GM18498 (cell line): ENCODE data around the gene LMF1.
"Not testable (repeated sequence)": the region's sequence is repeated elsewhere in the genome, so short reads cannot be mapped to it uniquely, and the experiment has no call there.

Experiments used
- ATAC-seq: cut with Tn5 transposase; IDR thresholded peaks from one replicate; pipeline ENCODE4 v1.9.1; 2021; ENCODE audit warnings: mild to moderate bottlenecking, moderate library complexity; ENCODE audit not compliant: unreplicated experiment

The LMF1 gene

DNA sequence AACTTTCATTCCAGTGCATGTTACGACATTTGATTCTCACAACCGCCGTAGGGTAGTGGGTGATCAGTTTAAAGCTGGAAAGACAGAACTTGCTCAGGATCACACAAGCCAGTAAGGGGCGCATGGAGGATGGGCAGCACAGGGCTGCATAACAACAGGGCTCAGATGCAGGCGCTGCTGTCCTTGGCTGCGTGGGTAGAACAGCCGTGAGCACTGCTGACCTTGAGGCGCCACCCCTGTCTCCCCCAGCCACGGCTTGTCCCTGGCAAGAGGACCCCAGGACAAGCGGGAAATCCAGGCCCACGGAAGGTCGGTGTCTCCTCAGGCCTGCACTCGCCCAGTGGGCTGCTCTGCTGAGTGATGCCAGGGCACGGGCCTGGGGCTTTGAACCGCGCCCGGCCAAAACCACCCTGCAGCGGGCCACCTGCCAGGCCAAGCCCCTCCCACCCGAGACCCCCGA lies 84.7 kb downstream of the LMF1 start:
- no peak for ATAC-seq

DNA sequence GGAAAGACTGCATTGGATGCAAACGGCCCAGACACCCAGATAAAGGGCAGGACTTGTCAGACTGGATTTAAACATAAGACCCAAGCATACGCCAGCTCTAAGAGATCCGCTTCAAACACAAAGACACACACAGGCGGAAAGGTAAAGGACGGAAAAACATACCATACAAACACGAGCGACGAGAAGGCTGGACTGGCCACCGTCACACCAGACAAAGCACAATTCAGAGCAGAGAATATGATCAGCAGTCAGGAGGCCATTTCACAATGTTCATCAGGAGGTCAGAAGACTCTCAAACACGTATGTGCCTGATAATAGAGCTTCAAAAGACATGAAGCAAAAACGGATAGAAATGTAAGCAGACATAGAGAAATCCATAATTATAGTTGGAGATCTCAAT lies 85.4 kb downstream of the LMF1 start:
- ATAC-seq, result no peak

DNA sequence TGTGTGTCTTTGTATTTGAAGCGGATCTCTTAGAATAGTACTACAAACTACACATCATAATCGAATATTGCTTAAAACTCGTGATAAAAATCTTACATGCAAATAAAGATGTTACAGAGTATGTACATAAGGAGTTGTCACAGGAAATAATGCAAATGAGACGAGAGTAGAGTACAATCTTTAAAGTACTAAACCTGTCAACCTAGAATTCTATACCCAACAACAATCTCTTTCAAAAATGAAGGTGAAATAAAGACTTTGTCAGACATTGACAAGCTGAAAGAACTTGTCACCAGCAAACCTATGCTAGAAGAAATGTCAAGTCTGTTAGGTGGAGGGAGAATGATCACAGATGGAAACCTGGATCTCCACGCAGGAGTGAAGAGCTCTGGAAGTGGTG lies 86.6 kb downstream of the LMF1 start:
- no peak for ATAC-seq

DNA sequence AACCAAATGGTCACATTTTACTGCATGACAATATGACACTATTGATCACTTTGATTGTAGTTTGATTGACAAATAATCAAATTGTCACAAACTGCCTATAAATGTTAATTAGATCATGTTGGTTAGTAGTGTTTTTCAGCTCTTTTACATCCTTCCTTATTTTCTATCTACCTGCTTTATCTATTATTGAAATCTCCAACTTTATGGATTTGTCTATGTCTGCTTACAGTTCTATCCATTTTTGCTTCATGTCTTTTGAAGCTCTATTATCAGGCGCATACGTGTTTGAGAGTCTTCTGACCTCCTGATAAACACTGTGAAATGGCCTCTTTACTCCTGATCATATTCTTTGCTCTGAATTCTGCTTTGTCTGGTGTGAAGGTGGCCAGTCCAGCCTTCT lies 87.0 kb downstream of the LMF1 start:
- ATAC-seq, result no peak

DNA sequence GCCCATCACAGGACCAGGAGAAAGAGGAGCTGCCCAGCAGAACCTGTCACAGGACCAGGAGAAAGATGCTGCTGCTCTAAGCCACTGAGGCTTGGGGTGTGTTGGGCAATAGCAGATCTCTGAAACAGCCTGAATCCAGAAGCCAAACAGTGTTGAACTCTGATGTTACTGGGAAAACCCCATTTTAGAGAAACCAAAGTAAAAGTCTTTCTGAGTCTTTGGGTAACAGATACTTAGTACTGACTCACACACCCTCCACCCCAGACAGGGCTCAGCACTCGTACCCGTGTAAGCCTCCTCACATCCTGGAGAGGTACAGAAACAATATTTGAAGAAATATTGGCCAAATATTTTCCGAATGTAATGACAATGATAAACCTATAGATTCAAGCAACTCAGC lies 87.4 kb downstream of the LMF1 start:
- no peak for ATAC-seq

DNA sequence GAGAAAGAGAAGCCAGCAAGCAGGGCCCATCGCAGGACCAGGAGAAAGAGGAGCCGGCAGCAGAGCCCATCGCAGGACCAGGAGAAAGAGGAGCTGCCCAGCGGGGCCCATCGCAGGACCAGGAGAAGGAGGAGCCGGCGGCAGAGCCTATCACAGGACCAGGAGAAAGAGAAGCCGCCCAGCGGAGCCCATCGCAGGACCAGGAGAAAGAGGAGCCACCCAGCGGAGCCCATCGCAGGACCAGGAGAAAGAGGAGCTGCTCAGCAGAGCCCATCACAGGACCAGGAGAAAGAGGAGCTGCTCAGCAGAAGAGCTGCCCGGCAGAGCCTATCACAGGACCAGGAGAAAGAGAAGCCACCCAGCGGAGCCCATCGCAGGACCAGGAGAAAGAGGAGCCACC lies 88.1 kb downstream of the LMF1 start:
- not testable (repeated sequence) for ATAC-seq

DNA sequence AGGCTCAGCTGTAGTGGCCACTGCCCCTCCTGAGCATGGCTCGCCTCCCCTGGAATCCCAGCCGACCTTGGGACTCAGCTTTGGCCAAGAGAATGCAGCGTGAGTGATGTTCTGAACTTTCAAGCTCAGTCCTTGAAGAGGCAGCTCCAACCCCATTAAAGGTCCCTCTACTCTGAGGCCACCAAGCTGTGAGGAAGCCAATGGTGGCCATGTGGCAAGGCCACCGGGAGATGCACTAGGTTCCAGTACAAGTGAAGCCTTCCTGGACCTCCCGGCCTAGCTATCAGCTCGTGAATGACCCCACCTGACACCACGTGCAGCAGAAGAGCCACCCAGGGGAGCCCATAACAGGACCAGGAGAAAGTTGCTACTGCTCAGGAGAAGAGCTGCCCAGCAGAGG lies 88.5 kb downstream of the LMF1 start:
- ATAC-seq, result no peak

DNA sequence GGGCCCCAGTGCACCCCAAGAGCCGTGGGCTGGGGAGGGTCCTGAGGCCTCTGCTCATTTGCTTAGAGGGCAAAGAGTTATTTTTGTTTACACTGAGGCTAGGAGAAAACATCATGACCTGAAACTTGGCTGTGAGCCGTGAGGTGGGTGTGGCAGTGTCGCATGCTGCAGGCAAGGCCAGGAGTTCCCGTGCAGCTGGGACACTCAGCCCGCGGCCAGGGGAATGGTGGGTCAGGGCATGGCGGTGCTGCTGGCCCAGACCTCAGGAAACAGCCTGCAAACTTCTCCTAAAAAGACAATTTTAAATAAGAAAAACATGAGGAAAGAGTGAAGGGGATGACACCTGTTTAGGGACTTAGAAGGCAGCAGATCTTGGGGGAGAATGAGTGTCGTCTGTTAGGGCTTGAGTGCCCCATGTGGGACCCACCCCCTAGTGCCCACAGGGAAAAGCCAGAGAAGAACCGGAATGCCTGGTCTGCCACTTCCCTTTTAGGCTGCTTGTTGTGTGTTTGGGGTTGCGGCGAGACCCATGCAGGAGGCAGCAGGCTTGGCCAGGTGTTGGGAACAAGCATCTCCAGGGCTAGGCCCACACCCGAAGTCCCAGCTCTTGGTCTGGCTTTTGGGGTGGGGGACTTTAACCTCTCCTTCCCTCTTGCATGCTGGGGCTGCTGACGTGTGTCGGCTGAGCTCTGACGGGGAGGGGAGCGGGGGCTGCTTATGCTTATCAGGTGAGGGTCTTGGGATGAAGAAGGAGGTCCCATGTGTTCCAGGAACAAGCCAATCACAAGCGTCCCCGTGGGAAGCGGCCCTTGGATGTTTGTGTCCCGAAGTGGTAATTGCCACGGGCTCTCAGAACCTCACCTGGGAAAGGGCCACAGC lies 89.3 kb downstream of the LMF1 start:
- no peak for ATAC-seq

DNA sequence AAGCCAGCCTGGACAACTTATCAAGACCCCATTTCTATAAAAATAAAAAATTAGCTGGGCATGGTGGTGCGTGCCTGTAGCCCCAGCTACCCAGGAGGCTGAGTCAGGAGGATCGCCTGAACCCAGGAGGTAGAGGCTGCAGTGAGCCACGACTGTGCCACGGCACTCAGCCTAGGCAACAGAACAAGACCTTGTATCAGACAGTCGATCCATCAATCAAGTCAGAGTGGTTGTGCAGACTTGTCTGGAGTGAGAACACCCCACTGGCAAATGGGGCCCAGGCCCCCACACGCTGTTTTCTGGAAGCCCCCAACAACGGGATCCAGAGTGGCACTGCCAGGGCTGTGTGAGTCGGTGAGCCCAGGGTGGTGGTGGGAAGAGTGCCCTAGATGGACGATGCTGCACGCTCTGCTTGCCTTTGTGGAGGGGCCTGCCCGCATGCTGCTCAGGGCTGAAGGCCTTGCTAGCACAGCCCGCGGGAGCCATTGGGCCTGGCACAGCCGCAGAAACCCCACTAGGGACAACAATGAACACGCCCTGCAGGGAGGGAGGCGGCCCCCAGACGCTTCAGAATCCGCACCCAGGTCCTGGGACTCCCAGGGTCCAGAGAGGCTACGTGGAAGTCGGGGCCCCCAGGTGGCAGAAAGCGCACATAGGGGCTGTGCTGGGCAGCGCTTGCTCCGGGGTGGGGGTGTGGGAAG lies 90.2 kb downstream of the LMF1 start:
- ATAC-seq, result no peak

DNA sequence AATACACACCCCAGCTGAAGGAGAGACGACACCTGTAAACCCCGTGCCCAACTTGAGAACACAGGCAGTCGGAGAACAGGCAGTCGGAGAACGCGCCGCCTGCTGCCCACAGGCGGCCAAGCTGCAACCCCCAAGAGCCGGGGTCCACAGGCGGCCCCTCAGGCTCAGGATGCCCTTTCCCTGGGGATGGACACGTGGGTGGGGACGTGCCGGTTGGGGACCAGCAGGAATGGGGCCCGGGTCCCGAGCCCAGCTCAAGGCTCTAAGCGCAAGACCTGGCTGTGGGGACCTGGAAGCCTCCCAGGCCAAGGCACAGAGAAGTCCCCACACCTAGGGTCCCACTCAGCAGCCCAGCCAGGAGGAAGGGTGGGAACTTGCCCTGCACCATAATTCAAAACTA lies 90.8 kb downstream of the LMF1 start:
- no peak for ATAC-seq

DNA sequence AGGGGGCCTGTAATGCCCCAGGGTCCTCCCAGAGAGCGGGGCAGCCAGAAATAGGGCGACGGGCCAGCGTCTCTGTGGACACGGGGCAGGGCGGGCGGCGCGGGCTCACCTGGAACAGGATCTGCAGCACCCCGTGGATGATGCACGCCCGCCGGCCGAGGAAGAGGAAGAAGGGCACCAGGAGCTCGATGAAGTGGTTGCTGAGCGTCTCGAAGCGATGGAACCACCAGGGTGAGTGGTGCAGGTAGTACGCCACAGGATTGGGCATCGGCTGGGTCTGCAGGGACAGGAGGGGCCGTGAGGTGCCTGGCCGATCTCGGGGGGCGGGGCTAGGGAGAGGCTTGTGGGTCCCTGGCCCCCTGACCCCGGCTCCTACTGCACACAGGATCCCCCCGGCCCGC lies 91.3 kb downstream of the LMF1 start:
- ATAC-seq, result no peak

DNA sequence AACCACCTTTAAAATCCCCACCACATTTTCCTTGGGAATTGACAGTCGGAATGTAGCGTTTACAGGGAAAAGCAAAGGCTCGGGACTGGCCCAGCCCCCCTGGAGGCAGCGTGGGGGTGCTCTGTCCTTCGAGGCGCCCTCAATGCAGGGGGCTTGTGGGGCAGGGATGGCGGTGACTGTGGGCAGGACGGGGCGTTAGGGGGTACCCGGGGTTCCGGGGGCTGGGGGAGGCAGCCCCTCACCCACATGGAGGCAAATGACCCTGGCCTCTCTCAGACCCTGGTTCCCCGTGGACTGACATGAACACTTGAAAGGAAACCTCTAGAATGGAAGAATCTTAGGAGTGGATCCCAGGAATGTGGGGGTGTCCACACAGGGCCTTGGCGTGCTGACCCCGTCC lies 91.9 kb downstream of the LMF1 start:
- ATAC-seq, result no peak

DNA sequence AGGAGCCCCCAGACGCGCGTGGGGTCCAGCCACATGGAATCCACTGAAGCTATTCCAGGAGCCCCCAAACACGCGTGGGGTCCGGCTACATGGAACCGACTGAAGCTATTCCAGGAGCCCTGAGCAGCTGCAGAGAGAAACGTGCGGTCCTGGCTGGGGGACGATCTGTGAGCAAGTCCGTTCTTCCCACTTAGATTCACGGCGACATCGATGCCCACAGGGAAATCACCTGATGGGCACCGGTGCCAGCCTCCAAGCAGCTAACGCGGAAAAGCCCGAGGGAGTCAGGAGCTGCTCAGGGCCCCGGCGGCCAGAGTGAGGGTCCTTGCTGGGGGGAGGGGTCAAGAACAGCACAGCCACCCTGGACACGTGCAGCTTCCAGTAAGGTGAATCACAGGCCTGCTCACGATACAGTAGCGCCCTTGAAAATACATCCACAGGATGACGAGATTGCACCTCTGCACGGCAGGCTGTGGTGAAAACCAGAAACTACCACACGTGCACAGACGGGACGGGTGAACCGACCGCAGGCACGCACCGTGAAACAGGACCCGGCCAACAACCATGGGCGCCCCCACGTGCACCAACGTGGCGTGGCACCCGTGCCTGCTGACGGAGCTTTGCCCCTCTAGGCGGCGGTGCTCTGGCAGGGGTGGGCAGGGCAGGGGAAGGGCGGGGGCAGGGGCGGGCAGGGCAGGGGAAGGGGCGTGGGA lies 92.6 kb downstream of the LMF1 start:
- no peak for ATAC-seq

DNA sequence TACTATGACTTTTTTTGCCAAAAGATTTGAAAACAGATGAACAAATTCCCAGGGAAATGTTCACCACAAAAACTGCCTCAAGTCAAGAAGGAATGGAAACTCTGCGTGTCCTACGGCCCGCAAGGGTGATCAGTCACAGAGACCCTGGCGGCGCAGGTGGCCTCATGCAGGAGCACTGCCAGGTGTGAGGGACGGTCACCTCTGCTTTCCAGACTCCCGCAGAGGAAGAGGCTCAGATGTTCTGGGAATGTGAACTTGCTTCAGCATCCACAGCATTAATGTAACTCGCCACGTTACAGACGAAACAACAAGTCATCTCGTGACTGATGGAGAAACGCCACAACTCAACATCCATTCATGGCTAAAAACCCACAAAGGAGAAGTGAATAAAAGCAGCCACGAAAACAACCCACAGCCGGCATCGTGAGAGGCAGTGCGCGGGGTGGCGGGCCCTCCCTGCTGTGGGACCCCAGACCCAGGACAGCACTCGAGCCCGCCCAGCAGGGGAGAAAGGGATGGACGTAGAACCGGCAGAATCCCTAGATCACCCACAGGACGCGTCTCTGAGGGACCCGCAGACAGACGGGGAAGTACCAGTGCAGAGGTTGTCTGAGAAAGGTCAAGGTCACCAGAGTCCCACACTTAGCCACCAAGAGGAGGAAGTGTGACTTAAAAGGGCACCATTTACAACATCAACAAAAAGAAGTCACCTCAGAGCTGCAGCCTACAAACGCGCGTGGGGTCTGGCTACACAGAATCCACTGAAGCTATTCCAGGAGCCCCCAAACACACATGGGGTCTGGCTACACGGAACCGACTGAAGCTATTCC lies 93.3 kb downstream of the LMF1 start:
- ATAC-seq, result no peak

DNA sequence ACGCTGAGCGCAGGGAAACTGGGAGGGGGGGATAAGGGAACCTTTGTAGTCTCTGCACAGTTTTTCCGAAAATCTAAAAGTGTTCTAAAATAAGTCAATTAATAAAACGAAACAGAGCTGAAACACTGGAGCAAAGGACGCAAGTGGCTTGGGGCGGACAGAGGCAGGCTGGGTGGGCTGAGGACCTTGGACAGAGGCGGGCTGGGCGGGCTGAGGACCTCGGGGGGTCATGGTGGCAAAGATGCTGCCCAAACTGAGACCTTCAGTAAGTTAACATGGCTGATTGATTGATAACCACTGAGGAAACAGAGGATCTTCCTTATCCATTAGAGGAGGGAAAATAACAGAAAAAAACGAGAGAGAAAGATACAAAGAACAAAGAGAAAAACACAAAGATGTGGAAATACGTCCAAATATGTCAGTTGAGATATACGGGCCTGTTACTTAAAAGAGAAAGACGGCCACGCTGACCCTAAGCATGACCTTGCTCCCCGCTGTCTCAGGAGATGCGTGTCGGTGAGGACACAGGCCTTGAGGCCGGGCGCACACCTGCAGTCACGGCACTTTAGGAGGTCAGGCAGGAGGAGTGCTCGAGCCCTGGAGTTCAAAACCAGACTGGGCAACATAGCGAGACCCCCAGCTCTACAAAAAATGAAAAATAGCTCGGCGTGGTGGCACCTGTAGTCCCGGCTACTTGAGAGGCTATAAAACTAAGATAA lies 94.1 kb downstream of the LMF1 start:
- no peak for ATAC-seq

DNA sequence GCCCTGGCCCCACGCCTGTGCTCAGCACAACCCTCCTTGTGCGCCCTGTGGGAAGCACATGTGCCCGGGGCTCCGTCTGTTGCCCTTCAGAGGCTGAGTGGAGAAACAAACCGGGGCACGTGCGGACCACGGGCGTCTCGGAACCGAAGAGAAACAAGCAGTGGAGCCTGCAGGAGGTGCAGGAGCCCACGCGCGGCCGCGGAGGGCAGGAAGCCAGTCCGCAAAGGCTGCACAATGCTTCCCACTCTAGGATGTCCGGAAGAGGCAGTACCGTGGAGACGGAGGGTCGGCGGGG lies 94.8 kb downstream of the LMF1 start:
- ATAC-seq, result no peak

DNA sequence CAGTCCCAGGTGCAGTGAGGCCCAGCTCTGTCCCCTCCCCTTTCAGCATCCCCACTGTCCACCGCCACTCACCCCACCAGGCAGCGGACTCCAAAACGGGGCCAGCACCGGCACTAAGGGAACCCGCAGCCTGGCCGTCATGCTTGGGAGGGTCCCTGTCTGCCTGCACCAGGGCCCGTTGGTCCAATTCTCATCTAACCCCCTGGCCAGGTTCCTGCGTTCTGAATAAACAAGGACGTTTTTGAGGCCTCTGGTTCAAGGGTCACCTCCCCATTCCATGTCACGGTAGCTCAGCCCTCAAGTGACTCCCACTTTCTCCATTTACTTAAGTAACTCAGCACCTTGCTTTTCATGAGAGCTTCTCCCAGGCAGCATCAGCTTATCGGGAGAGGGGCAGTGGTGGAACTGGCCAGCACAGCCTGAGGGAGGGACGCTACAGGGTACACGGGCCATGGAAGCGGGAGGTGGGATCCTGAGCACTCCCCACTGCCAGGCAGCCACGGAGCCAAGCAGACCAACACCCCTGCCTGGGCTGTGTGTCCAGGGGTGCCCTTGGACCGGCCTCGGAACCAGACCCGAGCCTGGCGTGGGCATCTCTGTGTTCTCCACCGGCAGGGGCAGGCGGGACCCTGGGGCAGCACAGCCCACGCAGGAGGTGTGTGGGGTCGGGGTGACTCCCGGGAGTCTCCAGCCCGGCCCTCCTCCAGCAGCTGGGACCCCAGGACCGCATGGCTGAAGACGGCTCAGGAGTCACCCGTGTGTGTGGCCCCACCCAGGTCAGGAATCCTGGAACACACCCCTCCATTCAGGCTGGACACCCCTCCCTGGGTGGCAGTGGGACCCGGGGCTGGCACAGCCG lies 95.4 kb downstream of the LMF1 start:
- no peak for ATAC-seq

DNA sequence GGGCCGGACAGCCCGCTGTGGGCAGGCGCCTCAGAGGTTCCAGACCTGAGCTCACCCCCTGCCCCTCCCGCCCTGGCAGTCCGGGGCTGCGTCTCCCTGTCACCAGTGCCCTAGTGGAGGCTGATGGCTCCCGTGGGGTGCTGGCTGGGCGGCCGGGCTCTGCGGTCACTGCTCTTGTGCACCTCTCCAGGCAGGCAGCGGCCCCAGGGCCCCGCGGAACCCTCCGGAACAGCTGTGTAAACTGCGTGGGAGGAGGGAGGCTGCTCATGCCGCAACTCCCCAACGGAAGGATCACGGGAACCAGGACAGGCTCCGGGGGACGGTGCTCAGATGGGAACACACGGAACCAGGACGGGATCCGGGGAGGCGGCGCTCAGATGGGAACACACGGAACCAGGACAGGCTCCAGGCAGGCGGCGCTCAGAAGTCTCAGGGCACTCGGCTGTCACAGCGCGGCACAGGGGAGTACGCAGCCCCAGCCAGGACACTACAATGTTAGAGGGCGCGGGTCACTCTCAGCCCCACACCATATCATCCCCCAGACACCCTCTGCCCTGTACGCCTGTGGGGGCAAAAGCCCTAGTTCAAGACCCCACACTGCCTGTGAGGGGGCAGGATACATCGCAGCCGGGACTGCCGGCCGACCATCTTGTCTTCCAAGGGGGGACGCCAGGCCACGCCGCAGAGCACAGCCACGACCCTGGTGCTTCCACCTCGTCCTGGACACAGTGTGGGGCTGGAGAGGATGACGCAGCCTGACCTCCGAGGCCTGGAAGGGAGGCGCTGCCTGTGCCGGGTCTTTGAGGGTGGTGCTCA lies 96.2 kb downstream of the LMF1 start:
- ATAC-seq, result no peak

DNA sequence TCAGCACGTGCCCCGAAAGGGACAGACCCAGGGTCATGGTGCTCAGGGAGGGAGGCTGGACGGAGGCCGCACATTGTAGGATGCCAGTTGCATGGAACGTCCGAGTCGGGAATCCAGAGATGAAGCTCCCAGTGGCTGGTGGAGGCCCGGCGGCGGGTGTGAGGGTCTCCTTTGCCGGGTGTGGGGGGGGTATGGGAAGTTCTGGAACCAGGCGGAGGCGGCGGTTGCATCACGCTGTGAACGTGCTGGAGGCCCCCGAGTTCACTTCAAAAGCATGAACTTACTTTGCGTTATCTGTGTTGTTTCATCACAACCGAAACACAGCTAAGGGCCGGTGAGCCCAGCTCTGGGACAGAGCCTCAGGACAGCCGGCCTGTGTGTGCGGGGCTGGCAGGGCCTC lies 96.9 kb downstream of the LMF1 start:
- ATAC-seq, result no peak
